Amniotic epithelial cell (primary cell): Measurements from ENCODE around the gene HSPBAP1.
"Not testable (repeated sequence)": the region's sequence is repeated elsewhere in the genome, so short reads cannot be mapped to it uniquely, and the experiment has no call there.

Experiments
- DNase-seq: peaks from one replicate; pipeline ENCODE4 v3.0.0-alpha.2; 2010; ENCODE audit warnings: low read depth

Gene HSPBAP1

GRCh38 chr3:122784436-122784835 is 9.2 kb downstream of the HSPBAP1 start:
- peak; percentile 97 for DNase-seq

DNA sequence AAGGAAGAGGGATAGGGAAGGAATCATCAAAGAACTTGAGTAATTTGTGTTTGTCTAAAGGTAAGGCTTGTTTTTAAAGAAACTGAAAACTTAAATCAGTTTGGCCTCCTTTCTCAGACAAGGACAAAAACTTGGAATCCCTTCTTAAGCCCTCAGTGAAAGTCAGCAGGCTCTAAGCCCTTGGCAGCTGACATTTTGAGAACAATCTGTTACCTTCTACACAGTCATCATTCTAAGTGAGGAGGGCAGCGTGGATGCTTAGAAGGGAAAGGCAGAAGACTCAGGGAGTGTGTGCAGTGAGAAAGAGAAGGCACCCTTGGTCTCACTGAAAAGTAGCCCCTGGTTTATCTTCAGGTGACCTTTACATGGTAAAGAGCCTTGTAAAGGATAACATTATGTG is 10.8 kb downstream of the HSPBAP1 start:
- DNase-seq, result no peak

GRCh38 chr3:122777563-122777962 is 16.1 kb downstream of the HSPBAP1 start:
- no peak for DNase-seq

- DNase-seq, result no peak
Measured at GRCh38 chr3:122776675-122777468, 16.8 kb downstream of the HSPBAP1 start.

GRCh38 chr3:122774564-122774963 is 19.1 kb downstream of the HSPBAP1 start:
- peak; percentile 73 for DNase-seq

DNA sequence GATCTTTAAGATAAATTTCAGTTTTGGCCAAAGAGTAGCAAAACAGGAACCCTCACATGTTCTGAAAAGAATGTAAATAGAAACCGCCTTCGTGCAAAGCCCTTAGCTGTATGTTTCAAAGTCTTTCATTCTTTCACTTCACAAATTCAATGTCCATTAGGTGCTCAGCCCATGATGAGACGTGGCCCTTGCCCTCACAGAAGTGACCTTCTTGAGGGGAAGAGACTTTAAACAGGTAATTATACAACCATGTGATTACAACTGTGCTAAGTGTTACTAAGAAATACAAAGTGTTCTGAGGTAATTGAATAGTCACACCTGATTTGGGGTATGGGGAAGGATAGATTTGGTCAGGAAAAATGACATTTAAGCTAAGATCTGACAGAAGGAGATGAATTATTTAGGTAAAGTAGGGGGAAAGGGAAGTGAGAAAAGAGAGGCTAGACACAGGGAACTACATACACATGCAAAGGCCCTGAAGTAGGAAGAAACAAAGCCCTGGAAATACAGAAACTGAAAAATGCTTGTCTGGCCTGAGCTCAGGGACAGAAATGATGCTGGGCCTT is 19.6 kb downstream of the HSPBAP1 start:
- no peak for DNase-seq

DNA sequence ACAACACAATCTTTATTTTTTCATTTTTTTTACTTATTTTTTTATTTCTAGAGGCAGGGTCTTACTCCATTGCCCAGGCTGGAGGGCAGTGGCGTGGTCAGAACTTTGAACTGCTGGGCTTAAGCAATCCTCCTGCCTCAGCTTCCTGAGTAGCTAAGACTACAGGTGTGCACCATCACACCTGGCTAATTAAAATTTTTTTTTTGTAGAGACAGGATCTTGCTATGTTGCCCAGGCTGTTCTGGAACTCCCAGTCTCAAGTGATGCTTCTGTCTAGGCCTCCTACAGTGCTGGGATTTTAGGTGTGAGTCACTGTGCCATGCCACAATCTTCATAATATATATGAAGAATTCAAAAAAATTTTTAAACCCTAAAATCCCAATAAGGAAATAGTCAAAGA is 20.8 kb downstream of the HSPBAP1 start:
- no peak for DNase-seq

- no peak for DNase-seq
Measured at GRCh38 chr3:122770521-122771202, 23.0 kb downstream of the HSPBAP1 start.

GRCh38 chr3:122767540-122768372 is 25.9 kb downstream of the HSPBAP1 start:
- DNase-seq, result peak; percentile 16

GRCh38 chr3:122766430-122766829 is 27.2 kb downstream of the HSPBAP1 start:
- DNase-seq, result no peak

DNA sequence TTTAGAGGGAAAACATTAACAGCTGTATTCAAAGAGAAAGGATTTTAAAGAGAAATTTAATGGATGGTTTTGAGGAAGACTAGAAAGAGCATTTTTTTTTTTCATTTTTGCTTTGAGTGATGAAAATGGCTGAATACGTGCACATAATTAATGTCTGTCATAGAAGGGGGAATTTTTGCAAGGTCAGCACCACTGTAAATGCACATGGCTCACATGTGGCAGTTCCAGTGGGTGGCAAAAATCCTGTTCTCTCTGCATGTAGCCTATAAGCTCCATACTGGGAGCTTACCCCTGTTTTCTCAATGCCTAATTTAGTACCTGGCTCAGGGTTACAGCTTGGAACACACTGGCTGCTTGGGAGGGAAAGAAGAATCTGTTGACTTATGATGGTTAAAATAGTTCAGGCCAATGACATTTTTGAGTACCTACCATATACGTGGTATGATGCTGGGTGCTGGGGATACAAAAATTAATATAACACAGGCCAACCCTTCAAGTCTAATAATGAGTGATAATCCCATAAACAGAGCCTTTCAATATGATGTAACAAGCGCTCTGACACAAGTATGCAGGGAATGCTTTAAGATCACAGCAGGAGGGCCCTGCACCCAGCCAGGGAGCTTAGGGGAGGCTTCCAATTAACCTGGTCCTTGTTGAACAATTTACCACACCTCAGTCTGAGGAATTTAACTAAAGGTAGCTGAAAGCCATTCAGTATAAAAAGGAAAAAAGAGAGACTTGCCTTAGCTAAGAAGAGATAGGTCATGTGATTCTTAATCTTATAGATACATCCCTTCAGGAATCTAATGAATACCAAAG is 33.0 kb downstream of the HSPBAP1 start:
- DNase-seq, result peak; percentile 32

DNA sequence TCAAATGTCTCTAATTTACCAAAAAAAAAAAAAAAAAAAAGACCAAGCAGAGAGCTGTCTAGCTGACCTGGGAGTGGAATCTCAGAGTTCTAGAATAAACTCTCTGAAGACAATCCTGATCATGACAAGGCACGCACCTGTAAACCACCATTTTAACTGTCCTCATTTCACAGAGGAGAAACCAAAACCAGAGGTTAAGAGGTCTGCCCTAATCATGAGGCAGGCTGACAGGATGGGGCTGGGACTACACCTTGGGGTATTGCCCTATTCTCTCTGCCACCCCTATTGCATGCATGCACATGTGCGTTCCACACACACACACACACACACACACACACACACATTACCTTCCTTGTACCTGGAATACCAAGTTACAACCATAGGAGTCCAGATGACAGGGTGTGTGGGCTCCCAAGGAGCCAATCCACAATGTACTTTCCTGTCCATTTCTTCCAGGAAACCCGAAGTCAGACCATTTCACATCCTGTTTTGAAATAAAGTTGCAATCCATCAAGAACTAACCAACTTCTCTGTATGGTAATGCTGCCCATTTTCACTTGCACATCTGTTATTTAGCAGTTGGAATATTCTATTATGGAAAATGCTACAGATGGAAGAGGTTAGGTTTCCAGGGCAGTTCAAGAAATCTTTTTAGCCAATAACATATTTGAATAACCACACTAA is 34.6 kb downstream of the HSPBAP1 start:
- DNase-seq, result peak; percentile 34

DNA sequence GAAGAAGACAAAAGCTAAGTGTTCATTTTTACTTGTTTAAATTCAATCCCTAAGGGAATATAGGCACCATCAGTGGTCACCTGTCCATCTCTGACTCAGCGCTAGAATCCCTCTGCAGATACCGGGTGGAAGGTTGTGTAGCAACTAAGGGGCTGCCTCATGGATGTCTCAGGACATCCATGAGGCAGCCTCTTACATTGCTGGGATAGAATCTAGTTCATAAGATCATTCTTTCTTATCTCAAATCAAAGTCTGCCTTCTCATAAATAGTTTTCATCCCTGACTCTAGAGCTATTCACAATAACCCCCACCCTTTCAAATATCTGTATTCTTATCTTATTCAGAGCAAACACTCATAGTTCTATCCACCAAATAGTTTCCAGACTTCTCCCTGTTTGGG is 38.1 kb downstream of the HSPBAP1 start:
- DNase-seq, result peak; percentile 29

DNA sequence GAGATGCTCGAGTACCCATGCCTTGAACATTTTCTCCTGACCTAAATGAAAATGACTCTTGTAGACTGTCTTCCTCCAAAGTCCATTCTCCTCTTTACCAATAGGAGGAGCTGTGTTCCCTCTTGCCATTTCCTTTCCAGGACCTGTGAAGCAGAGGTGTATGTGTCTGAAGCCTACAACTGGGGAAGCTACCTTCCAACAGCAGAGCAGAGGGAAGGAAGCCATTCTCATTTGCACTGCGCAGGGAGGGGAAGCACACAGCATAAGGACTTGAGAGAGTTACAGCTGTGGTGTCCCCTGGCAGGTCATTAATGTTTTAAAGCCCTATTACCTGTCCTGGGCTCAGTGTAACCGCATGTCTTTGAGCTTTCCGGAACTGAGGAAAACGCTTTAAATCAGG is 38.7 kb downstream of the HSPBAP1 start:
- peak; percentile 60 for DNase-seq

DNA sequence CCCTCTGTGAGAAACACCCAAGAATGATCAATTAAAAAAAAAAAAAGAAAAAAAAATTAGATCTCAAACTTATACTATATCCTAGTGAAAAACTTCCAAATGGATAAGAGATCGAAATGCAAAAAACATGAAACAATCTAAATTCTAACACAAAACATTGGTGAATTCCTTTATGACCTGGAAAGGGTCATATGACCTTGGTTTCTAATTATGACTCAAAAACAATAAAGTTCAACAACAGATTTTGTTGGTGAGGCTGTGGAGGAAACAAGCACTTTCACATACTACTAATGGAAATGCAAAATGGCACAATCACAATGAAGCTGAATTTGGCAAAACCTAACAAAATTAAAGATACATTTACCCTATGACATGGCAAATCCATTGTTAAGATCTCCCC is 45.3 kb downstream of the HSPBAP1 start:
- DNase-seq, result no peak

- not testable (repeated sequence) for DNase-seq
Measured at GRCh38 chr3:122747295-122747694, 46.3 kb downstream of the HSPBAP1 start.

DNA sequence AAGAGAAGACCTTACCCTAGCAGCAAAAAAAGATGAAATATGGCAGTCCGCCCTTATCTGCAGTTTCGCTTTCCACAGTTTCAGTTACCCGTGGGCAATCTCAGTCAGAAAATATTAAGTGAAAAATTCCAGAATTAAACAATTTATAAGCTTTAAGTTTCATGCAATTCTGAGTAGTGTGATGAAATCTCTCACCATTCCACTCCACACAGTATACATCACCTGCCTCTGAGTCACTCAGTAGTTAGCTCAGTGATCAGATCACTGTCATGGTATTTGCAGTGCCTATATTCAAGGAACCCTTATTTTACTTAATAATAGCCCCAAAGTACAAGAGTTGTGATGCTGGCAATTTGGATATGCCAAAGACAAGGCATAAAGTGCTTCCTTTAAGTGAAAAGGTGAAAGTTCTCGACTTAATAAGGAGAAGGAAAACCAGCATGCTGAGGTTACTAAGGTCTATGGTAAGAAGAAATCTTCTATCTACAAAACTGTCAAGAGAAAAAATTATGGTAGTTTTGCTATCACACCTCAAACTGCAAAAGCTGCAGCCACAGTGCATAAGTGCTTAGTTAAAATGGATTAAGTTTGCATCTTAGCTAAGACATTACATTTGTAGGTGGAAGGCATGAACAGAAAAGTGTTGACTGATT is 48.1 kb downstream of the HSPBAP1 start:
- peak; percentile 83 for DNase-seq

DNA sequence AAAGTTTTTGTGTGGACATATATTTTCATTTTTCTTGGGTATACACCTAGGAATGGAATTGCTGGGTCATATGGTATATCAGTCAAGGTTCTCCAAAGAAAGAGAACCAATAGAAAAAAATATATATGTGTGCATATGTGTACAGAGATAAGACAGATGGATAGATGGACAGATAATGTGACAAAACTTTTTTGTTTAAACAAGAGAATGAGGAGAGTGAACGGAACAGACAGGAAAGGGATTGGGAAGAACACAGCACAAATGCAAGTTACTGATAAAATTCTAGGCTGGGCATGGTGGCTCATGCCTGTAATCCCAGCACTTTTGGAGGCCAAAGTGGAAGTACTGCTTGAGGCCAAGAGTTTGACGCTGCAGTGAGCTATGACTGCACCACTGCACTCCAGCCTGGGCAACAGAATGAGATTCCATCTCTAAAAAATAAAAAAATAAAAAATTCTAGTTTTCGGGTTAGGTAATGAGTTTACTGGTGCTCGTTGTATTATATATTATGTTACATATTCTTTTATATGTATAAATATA is 50.0 kb downstream of the HSPBAP1 start:
- DNase-seq, result no peak

DNA sequence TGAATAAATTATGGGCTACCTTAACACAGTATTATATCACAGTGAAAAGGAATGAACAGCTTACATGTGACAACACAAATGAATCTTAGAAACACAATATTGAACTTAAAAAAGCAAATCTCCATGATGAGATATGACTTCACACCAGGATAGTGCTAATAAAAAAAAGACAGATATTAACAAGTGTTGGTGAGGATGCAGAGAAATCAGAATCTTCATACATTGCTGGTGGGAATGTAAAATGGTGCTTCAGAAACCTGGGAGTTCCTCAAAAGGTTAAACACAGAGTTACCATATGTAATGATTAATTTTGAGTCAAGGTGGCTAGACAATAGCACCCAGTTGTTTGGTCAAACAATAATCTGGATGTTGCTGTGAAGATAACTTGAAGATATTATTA is 51.4 kb downstream of the HSPBAP1 start:
- no peak for DNase-seq

GRCh38 chr3:122739172-122739571 is 54.5 kb downstream of the HSPBAP1 start:
- DNase-seq, result no peak
